ENCODE results near the gene CMC1. TPM values are rescaled to one million over a fixed set of nuclear protein-coding genes. Genes with fewer than 3 reads are reported as not detected.
A peak's percentile ranks its signal among the peaks of the same experiment; 100 is the strongest.

CMC1 gene
- total RNA-seq, 2 experiments from 2014 or later: 22.4 to 29.0 TPM

DNA sequence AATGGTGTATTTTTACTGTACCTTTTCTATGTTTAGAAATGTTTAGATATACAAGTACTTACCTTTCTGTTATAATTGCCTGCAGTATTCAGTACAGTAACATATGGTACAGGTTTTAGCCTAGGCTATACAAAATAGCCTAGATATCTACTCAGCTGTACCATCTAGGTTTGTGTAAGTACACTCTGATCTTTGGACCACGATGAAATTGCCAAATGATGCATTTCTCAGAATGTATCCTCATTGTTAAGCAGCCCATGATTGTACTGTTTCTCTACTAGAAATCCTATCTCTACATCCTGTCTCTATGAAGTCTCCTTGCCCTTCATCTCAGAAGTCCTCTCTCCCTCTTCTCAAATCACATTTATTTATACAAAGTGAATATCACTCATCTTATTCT lies 74.3 kb downstream of the CMC1 start:
- POLR2A ChIA-PET: interaction anchor here (1.1 kb wide), 1 partner anchor 11 kb away, joined by 3 read pairs; no protein-coding TSS in a partner anchor
- TF ChIP-seq, protein P1, sequence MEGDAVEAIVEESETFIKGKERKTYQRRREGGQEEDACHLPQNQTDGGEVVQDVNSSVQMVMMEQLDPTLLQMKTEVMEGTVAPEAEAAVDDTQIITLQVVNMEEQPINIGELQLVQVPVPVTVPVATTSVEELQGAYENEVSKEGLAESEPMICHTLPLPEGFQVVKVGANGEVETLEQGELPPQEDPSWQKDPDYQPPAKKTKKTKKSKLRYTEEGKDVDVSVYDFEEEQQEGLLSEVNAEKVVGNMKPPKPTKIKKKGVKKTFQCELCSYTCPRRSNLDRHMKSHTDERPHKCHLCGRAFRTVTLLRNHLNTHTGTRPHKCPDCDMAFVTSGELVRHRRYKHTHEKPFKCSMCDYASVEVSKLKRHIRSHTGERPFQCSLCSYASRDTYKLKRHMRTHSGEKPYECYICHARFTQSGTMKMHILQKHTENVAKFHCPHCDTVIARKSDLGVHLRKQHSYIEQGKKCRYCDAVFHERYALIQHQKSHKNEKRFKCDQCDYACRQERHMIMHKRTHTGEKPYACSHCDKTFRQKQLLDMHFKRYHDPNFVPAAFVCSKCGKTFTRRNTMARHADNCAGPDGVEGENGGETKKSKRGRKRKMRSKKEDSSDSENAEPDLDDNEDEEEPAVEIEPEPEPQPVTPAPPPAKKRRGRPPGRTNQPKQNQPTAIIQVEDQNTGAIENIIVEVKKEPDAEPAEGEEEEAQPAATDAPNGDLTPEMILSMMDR (IDR thresholded peaks at IDR 0.05): no peak
- DNase-seq: no peak
- no peak overlapping the region for H3K4me3 Mint-ChIP-seq
- H3K4me1 Mint-ChIP-seq (ENCODE audit: low read depth): peaks cover 10% of the 10 kb centered on the region
- peaks cover 7% of the 10 kb centered on the region for H3K36me3 Mint-ChIP-seq (ENCODE audit: low read depth)
- intact Hi-C loops (cut with micrococcal nuclease): no loop called here
- H3K27me3 Mint-ChIP-seq: no peaks in the 10 kb centered on the region
- CTCF ChIA-PET: no interaction called here
- H3K9me3 Mint-ChIP-seq: no peaks in the 10 kb centered on the region
- ATAC-seq: no peak
- H3K27ac Mint-ChIP-seq: no peak overlapping the region

DNA sequence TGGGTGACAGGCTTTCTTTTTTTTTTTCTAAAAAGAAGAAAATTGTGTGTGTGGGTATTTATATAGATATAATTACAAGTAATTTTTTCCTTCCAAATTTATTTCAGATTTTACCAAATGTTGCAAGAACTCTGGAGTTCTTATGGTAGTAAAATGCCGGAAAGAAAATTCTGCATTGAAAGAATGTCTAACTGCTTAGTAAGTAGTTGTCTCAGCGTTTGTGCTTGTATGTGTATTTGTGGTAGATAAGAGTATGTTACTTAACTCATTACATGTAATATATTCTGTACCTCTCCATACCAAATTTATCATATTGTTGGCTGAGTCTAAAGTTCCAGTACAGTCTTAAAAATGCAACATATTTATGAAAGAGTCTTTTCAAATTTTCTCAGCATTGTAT lies 74.8 kb downstream of the CMC1 start:
- Mint-ChIP-seq H3K4me1 (ENCODE audit: low read depth) (peaks cover 15% of the 10 kb centered on the region), H3K4me3 (no peak overlapping the region), H3K27ac (no peak overlapping the region), H3K36me3 (ENCODE audit: low read depth) (peaks cover 11% of the 10 kb centered on the region), H3K9me3 (no peaks in the 10 kb centered on the region), H3K27me3 (no peaks in the 10 kb centered on the region)
- intact Hi-C loops (cut with micrococcal nuclease): no loop called here
- no peak for ATAC-seq
- ChIA-PET CTCF (no interaction called here), POLR2A (no interaction called here)
- TF ChIP-seq, protein P1 (IDR thresholded peaks at IDR 0.05): no peak
- DNase-seq: no peak

DNA sequence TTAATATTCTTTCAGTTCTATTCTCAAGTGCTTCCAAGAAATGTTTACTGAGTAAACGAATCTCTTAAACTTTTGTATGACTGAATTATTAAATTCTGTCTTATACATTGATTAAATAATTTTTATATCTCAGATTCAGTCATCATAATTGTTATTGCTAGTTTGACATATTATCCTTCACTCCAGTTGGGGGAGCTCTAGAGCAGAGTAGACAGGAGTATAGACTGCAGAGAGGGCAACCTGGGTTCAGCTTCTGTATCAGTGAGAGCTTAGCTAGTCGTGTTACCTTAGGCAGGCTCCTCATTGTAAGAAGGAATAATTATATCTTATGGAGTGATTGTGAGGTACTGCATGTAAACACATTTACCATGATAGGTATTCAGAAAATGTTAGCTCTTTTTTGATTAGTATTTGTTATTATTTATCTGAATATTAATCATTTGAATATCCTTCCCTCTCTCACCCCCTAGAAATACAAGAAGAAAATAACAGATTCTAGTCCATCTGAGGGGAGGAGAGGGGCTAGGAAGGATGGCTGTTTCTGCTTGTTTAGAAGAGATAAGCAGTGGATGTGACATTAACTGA lies 76.1 kb downstream of the CMC1 start:
- intact Hi-C loops (cut with micrococcal nuclease): no loop called here
- ATAC-seq: peak; percentile 96
- peak; percentile 40 for DNase-seq
- Mint-ChIP-seq H3K9me3 (no peaks in the 10 kb centered on the region), H3K4me1 (ENCODE audit: low read depth) (peaks cover 21% of the 10 kb centered on the region), H3K27ac (no peak overlapping the region), H3K36me3 (ENCODE audit: low read depth) (peaks cover 17% of the 10 kb centered on the region), H3K27me3 (no peaks in the 10 kb centered on the region), H3K4me3 (no peak overlapping the region)
- ChIA-PET CTCF (interaction anchor here (0.6 to 1.1 kb wide), 10 partner anchors 9 to 606 kb away, joined by 3 to 12 read pairs (median 3); partner anchors contain the start of gene EOMES), POLR2A (no interaction called here)
- TF ChIP-seq, protein P1 (IDR thresholded peaks at IDR 0.05): peak; percentile 69

DNA sequence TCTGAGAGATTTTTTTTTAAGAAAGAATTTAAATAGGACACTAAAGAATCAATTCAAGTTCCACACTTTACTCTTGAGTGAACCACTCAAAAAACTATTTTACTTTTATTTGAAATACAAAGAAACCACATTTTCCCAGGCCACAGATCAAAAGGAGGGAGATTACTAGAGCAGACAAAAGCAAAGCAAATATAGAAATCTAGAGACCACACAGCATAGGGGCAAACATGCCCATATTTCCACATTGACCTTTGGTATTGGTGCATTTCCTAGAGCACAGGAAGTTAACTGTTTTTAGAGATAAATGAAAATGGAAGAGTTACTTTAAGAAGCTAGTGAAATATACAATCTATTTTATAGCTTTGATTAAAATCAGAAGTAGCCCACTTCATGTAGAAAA lies 79.6 kb downstream of the CMC1 start:
- ChIA-PET POLR2A (no interaction called here), CTCF (interaction anchor here (1.3 to 9.0 kb wide), 4 partner anchors 20 to 609 kb away, joined by 4 to 99 read pairs (median 6); partner anchors contain the start of gene EOMES)
- H3K4me3 Mint-ChIP-seq: no peak overlapping the region
- TF ChIP-seq, protein P1 (IDR thresholded peaks at IDR 0.05): no peak
- DNase-seq: no peak
- peaks cover 31% of the 10 kb centered on the region for H3K36me3 Mint-ChIP-seq (ENCODE audit: low read depth)
- intact Hi-C loops (cut with micrococcal nuclease): loop anchor here (10.0 kb wide), 1 partner anchor 416 kb away; no protein-coding TSS in a partner anchor
- H3K4me1 Mint-ChIP-seq (ENCODE audit: low read depth): peaks cover 31% of the 10 kb centered on the region
- no peak for ATAC-seq
- H3K9me3 Mint-ChIP-seq: no peaks in the 10 kb centered on the region
- H3K27ac Mint-ChIP-seq: peak overlapping the region; percentile 65
- no peaks in the 10 kb centered on the region for H3K27me3 Mint-ChIP-seq

DNA sequence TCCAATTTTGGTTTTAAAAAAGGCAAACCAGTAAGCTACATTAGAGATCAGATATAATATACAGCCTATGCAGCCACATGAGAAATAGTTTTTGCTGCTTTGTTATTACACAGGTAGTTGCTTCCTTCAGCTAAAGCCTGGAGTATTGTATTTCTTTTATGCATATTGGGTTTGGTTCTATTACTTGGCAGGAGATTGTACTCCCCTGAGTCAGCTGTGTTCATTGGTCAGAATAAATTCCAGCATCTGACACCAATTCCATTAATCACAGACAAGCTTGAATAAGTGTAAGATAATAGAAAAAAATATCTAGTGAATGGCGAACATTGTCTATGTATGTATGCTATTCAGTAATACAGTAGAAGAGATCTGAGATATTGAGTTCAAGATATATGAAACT lies 81.0 kb downstream of the CMC1 start:
- TF ChIP-seq, protein P1 (IDR thresholded peaks at IDR 0.05): no peak
- DNase-seq (no peak), ATAC-seq (no peak)
- intact Hi-C loops (cut with micrococcal nuclease): loop anchor here (10.0 kb wide), 1 partner anchor 418 kb away; no protein-coding TSS in a partner anchor
- ChIA-PET CTCF (interaction anchor here (0.8 to 9.0 kb wide), 5 partner anchors 16 to 610 kb away, joined by 3 to 99 read pairs (median 3); partner anchors contain the start of gene EOMES), POLR2A (no interaction called here)
- Mint-ChIP-seq H3K36me3 (ENCODE audit: low read depth) (peaks cover 31% of the 10 kb centered on the region), H3K4me3 (no peak overlapping the region), H3K9me3 (no peaks in the 10 kb centered on the region), H3K4me1 (ENCODE audit: low read depth) (peaks cover 43% of the 10 kb centered on the region), H3K27me3 (no peaks in the 10 kb centered on the region), H3K27ac (no peak overlapping the region)
